ENCODE results near the gene ZNF189. TPM values are rescaled to one million over a fixed set of nuclear protein-coding genes. Genes with fewer than 3 reads are reported as not detected.

ZNF189 gene
- total RNA-seq, 1 experiment from 2014 or later: 15.8 TPM

DNA sequence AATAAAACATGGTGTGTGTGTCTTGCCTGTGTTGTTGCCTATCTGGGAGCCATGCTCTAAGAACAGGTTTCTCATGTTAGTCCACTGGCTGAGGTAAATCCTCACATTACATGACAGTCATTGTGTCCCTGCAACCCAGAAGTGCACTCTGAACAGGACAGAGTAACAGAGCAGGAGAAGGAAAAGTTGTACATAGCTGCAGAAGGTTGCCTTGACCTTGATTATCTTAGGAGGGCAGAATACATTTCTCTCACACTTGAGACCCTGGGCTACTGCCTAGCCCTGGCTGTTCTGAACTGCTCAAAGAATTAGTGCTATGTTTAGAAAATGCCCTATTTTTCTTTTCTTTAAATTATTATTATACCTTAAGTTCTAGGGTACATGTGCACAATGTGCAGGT is 16.9 kb downstream of the ZNF189 start:
- H3K4ac ChIP-seq (ENCODE audit: low read depth, low read length): no peak overlapping the region
- H3K4me2 ChIP-seq (ENCODE audit: insufficient read depth, insufficient read length, low read length): no peak overlapping the region
- H3K56ac ChIP-seq (ENCODE audit: insufficient read length, low read depth, low read length): no peak overlapping the region
- H3K14ac ChIP-seq (ENCODE audit: insufficient read depth, low read length): no peak overlapping the region
- H3K9me3 ChIP-seq (ENCODE audit: control insufficient read depth, low read depth, low read length): peaks cover 3% of the 10 kb centered on the region
- H2AK5ac ChIP-seq (ENCODE audit: insufficient read length, low read length): no peak overlapping the region
- Mint-ChIP-seq H3K9me3 (peaks cover 19 to 25% of the 10 kb centered on the region in 2 experiments), H3K4me1 (no peaks in the 10 kb centered on the region), H3K4me3 (no peak overlapping the region), H3K36me3 (ENCODE audit: insufficient read depth in 1 of 3, low read depth in 3 of 3) (peaks cover 14 to 19% (median 15%) of the 10 kb centered on the region in 3 experiments), H3K27ac (no peak overlapping the region), H3K27me3 (ENCODE audit: low read depth) (peaks cover 7% of the 10 kb centered on the region)
- H2AFZ ChIP-seq (ENCODE audit: low read length): no peak overlapping the region
- no peak overlapping the region for H2BK12ac ChIP-seq (ENCODE audit: insufficient read length, low read depth, low read length)
- no peak overlapping the region for H4K91ac ChIP-seq (ENCODE audit: insufficient read length, low read depth, low read length)
- H3K23ac ChIP-seq (ENCODE audit: insufficient read length, low read depth, low read length): no peak overlapping the region
- H3K9ac ChIP-seq (ENCODE audit: extremely low read depth, insufficient read length, low read length): no peak overlapping the region
- H4K5ac ChIP-seq (ENCODE audit: insufficient read length, low read depth, low read length): no peak overlapping the region
- H2BK20ac ChIP-seq (ENCODE audit: low read depth, low read length, poor library complexity, severe bottlenecking): no peak overlapping the region
- H3K18ac ChIP-seq (ENCODE audit: insufficient read length, low read depth, low read length): no peak overlapping the region
- TF ChIP-seq, protein P1, sequence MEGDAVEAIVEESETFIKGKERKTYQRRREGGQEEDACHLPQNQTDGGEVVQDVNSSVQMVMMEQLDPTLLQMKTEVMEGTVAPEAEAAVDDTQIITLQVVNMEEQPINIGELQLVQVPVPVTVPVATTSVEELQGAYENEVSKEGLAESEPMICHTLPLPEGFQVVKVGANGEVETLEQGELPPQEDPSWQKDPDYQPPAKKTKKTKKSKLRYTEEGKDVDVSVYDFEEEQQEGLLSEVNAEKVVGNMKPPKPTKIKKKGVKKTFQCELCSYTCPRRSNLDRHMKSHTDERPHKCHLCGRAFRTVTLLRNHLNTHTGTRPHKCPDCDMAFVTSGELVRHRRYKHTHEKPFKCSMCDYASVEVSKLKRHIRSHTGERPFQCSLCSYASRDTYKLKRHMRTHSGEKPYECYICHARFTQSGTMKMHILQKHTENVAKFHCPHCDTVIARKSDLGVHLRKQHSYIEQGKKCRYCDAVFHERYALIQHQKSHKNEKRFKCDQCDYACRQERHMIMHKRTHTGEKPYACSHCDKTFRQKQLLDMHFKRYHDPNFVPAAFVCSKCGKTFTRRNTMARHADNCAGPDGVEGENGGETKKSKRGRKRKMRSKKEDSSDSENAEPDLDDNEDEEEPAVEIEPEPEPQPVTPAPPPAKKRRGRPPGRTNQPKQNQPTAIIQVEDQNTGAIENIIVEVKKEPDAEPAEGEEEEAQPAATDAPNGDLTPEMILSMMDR (conservative IDR thresholded peaks at IDR 0.05): no peak
- H3T11ph ChIP-seq (ENCODE audit: low read length): no peak overlapping the region
- H2BK15ac ChIP-seq (ENCODE audit: low read depth, low read length): no peak overlapping the region
- H2BK120ac ChIP-seq (ENCODE audit: low read depth, low read length, poor library complexity, severe bottlenecking): no peak overlapping the region
- no peaks in the 10 kb centered on the region for H4K20me1 ChIP-seq (ENCODE audit: control insufficient read depth, insufficient read depth, insufficient read length)
- H3K27ac ChIP-seq (ENCODE audit: insufficient read length, low read depth, low read length): no peak overlapping the region
- H3K23me2 ChIP-seq (ENCODE audit: insufficient read length, low read depth, low read length, poor library complexity, severe bottlenecking): no peaks in the 10 kb centered on the region
- H3K27me3 ChIP-seq (ENCODE audit: insufficient read depth, low read length): no peaks in the 10 kb centered on the region
- H2BK5ac ChIP-seq (ENCODE audit: insufficient read length, low read length): no peak overlapping the region
- H3K79me1 ChIP-seq (ENCODE audit: insufficient read depth, low read depth, low read length, poor library complexity, severe bottlenecking): no peaks in the 10 kb centered on the region
- H3K4me1 ChIP-seq (ENCODE audit: insufficient read depth, low read length): no peaks in the 10 kb centered on the region
- DNase-seq: no peak
- no peak overlapping the region for H4K8ac ChIP-seq (replicated peaks; ENCODE audit: insufficient read length, low read depth, low read length)
- H3K79me2 ChIP-seq (ENCODE audit: insufficient read depth, low read length): no peaks in the 10 kb centered on the region
